HG02943 (cell line): ENCODE measurements around the gene AP4M1.

Experiments
- ATAC-seq: cut with Tn5 transposase; IDR thresholded peaks from one replicate; pipeline ENCODE4 v1.9.1; 2021; ENCODE audit warnings: mild to moderate bottlenecking, low read depth, moderate library complexity; ENCODE audit not compliant: unreplicated experiment

Gene AP4M1

DNA sequence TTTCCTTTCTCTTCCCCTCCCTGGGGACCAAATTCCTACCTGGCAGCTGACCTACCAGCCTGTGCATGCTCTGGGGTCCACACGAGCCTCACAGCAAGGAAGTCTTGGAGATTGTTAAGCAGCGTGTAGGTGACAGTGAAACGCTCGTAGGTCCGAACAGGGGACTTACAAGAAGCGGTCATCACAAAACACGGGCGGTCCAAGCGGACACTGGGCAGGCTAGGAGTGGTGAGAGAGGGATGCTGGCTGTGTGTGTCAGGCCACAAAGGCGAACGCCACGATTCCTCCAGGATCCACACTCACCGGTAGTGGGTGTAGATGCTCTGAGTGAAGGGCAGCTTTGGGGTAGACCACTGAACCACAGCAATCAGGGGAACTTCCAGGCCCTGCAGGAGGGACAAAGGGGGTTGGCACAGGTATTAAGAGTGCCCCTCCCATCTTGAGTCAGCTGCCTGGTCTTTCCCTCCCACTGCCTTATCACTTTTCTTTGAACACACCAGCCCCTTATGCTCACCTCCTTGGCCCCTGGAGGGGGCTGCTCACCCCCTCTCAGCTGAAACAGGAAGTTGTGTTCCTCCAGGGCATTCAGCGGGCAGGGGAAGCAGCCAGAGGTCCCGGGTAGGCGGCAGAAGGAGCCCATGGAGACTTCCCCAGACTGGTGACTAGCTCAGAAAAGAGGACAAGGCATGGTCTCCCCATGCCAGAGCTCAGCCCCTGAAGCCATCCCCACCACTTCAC is 55.1 kb downstream of the AP4M1 start:
- ATAC-seq = no peak

DNA sequence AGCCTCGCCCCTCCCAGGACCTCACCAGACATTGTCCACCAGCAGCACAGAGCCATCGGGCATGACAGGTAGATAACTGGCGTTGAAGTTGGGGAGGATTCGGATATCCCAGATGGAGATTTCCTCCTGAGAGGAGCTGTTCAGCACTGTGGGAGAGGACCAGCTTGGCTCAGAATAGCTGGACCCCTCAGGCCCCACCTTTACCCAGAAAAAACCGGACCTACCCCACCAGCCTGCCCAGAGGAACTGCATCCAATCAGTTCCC is 55.6 kb downstream of the AP4M1 start:
- ATAC-seq = no peak

DNA sequence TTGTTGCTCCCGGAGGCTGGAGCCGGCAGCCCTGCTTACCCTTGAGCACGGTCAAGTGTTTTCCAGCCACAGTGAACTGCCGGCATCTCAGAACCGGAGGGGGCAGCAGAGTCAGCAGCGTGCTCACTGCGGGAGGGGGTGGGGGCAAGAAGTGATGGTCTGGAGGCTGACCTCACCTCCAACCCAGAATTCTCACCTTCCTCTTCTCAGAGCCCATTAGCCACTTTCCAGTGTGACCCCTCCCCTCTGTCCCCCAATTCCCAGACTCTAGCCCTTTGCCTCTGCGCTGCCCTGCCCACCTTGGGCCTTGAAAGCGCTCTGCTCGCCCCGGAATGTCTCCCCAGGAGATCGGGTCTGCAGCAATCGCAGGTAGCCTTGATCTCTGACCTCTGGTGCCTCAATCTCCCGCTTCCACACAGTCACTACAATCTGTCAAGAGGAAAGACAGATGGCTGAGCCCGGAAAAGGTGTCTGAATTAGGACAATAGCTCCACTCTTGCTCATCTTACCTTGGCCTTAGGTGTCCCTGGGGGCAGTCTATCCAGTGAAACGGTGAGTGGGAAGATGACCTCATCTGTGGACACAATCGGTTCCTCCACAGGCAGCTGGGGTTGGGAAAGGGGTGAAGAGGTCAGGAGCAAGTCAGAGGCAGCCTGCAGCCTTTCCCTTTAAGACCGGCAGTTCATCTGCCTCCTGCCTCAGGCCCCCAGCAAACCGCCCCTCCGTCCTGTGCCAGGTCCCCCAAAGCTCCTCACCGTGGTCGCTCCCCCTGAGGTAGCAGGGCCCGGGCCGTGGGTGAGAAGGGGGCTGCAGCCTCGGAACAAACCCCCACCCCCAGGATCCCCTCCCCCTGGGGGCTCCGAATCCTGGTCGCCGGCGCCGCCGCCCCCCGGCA is 56.1 kb downstream of the AP4M1 start:
- ATAC-seq = no peak
